Measurements from ENCODE around the gene CES1.
"Not testable (repeated sequence)": the region's sequence is repeated elsewhere in the genome, so short reads cannot be mapped to it uniquely, and the experiment has no call there.

CES1 gene

GRCh38 chr16:55760310-55761001, 72.4 kb downstream of the CES1 start:
- no peak for TF ChIP-seq ZFX (IDR thresholded peaks at IDR 0.05)
- no peak for TF ChIP-seq CTCF (conservative IDR thresholded peaks at IDR 0.05)
- H3K27ac ChIP-seq, result no peak overlapping the region

GRCh38 chr16:55759965-55760309, 73.0 kb downstream of the CES1 start:
- H3K27ac ChIP-seq, result not testable (repeated sequence)

- H3K27ac ChIP-seq, result not testable (repeated sequence)
Measured at GRCh38 chr16:55757595-55758527, 75.0 kb downstream of the CES1 start.

- H3K27ac ChIP-seq, result no peak overlapping the region
- no peak for TF ChIP-seq CTCF (conservative IDR thresholded peaks at IDR 0.05)
- no peak for TF ChIP-seq ZFX (IDR thresholded peaks at IDR 0.05)
Measured at GRCh38 chr16:55756963-55757362, 75.9 kb downstream of the CES1 start.

- TF ChIP-seq CTCF (conservative IDR thresholded peaks at IDR 0.05) (no peak), ZFX (IDR thresholded peaks at IDR 0.05) (no peak)
- H3K27ac ChIP-seq, result peak overlapping the region; percentile 35; the same call in 1 of the 2 replicates
Measured at GRCh38 chr16:55754056-55754455, 78.8 kb downstream of the CES1 start.

GRCh38 chr16:55753145-55753631, 79.7 kb downstream of the CES1 start:
- H3K27ac ChIP-seq, result peak overlapping the region; percentile 35; the same call in 1 of the 2 replicates

Measured in C4-2B (cell line).